Activated T-helper 1 cell treated with Interleukin-2 at 50 U/mL for 16 hours (primary cell): ENCODE data around the gene GOLGA6B.
"Not testable (repeated sequence)": the region's sequence is repeated elsewhere in the genome, so short reads cannot be mapped to it uniquely, and the experiment has no call there.

Source experiments
- DNase-seq: peaks from one replicate; pipeline ENCODE4 v3.0.0-alpha.2; 2020; ENCODE audit warnings: low read depth

The GOLGA6B gene

GRCh38 chr15:72669803-72670202 lies 15.3 kb downstream of the GOLGA6B start:
- not testable (repeated sequence) for DNase-seq

- DNase-seq, result peak; percentile 37
These were observed 16.3 kb downstream of the GOLGA6B start for GRCh38 chr15:72670656-72671352.

- no peak for DNase-seq
These were observed 17.0 kb downstream of the GOLGA6B start for GRCh38 chr15:72671525-72671924.

- no peak for DNase-seq
These were observed 22.3 kb downstream of the GOLGA6B start for GRCh38 chr15:72676838-72677237.

- no peak for DNase-seq
These were observed 26.4 kb downstream of the GOLGA6B start for GRCh38 chr15:72680931-72681330.

- DNase-seq, result no peak
These were observed 28.3 kb downstream of the GOLGA6B start for GRCh38 chr15:72682772-72683171.

- DNase-seq, result no peak
These were observed 30.9 kb downstream of the GOLGA6B start for GRCh38 chr15:72685301-72685924.

- peak; percentile 80 for DNase-seq
These were observed 31.7 kb downstream of the GOLGA6B start, which contains the start of the genes BBS4 and HIGD2B for GRCh38 chr15:72685925-72686794. Gene BBS4 (plus strand): TSS chr15:72686207. CDS start chr15:72686228, 21 bp downstream. Gene HIGD2B (minus strand): TSS chr15:72686182. CDS start chr15:72676374, 9,808 bp downstream.

GRCh38 chr15:72688697-72689096 lies 34.2 kb downstream of the GOLGA6B start:
- DNase-seq, result no peak

- DNase-seq, result no peak
These were observed 36.4 kb downstream of the GOLGA6B start for GRCh38 chr15:72690938-72691337.

- no peak for DNase-seq
These were observed 44.4 kb downstream of the GOLGA6B start for GRCh38 chr15:72698938-72699337.

- DNase-seq, result no peak
These were observed 45.6 kb downstream of the GOLGA6B start for GRCh38 chr15:72700076-72700475.

GRCh38 chr15:72706266-72706665 lies 51.8 kb downstream of the GOLGA6B start:
- DNase-seq, result no peak

- not testable (repeated sequence) for DNase-seq
These were observed 54.2 kb downstream of the GOLGA6B start for GRCh38 chr15:72708551-72709303.
